Keratinocyte (primary cell): ENCODE data around the gene CFAP45.

ENCODE experiments used
- EZH2 ChIP-seq: IDR thresholded peaks from one replicate; pipeline ENCODE4 v1.6.1; 2012; ENCODE audit warnings: inconsistent platforms, mild to moderate bottlenecking, low read length, moderate library complexity
- TF ChIP-seq, protein P1 (sequence below), 3 experiments: IDR thresholded peaks in 1 of 3; conservative IDR thresholded peaks in 1 of 3; optimal IDR thresholded peaks in 1 of 3; 2 replicates in 2 of 3; 3 replicates in 1 of 3; pipeline versions ENCODE3 to v1.5.1; 2011; ENCODE audit warnings: low read length in 3 of 3, mild to moderate bottlenecking in 3 of 3, moderate library complexity in 2 of 3, control low read depth in 1 of 3, inconsistent platforms in 1 of 3; ENCODE audit not compliant: insufficient read depth in 2 of 3; ENCODE audit errors: extremely low read depth in 1 of 3

DNA sequence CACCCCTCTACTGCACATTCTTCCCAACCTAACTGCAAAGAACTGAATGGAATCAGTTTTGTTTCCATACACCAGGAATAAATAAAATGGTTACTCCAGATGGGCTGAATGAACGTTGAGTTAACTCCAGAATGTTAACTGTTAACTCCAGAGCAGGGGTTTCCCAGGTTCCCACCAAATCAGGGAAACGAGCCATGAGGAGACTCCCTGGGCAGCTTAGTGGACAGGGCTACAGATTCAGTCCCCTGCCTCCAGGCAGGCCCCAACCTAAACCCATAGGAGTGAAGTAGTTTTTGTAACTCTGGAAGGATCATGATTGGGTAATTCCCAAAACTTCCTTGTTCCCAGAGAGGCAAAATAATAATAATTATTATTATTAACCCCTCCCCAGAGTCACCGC is 51.6 kb downstream of the CFAP45 start:
- TF ChIP-seq, protein P1, sequence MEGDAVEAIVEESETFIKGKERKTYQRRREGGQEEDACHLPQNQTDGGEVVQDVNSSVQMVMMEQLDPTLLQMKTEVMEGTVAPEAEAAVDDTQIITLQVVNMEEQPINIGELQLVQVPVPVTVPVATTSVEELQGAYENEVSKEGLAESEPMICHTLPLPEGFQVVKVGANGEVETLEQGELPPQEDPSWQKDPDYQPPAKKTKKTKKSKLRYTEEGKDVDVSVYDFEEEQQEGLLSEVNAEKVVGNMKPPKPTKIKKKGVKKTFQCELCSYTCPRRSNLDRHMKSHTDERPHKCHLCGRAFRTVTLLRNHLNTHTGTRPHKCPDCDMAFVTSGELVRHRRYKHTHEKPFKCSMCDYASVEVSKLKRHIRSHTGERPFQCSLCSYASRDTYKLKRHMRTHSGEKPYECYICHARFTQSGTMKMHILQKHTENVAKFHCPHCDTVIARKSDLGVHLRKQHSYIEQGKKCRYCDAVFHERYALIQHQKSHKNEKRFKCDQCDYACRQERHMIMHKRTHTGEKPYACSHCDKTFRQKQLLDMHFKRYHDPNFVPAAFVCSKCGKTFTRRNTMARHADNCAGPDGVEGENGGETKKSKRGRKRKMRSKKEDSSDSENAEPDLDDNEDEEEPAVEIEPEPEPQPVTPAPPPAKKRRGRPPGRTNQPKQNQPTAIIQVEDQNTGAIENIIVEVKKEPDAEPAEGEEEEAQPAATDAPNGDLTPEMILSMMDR (optimal IDR thresholded peaks at IDR 0.05 in 1 of 3, IDR thresholded peaks at IDR 0.05 in 1 of 3, conservative IDR thresholded peaks at IDR 0.05 in 1 of 3; ENCODE audit: extremely low read depth in 1 of 3, insufficient read depth in 2 of 3, low read length in 3 of 3), result no peak
- no peak for TF ChIP-seq EZH2
